GM10266 (cell line): ENCODE results near the gene CTSF.
"Not testable (repeated sequence)": the region's sequence is repeated elsewhere in the genome, so short reads cannot be mapped to it uniquely, and the experiment has no call there.

Experiments
- DNase-seq: peaks from one replicate; pipeline ENCODE4 v3.0.0; 2012; ENCODE audit errors: extremely low spot score
- CTCF ChIP-seq: IDR thresholded peaks from 2 replicates; pipeline ENCODE4 v1.5.1; 2012; ENCODE audit warnings: mild to moderate bottlenecking, low read depth; ENCODE audit not compliant: control insufficient read depth, insufficient read depth; ENCODE audit errors: missing control alignments

CTSF gene

GRCh38 chr11:66547662-66548009 lies 20.8 kb downstream of the CTSF start:
- no peak for DNase-seq

GRCh38 chr11:66546966-66547661 lies 21.3 kb downstream of the CTSF start:
- TF ChIP-seq CTCF = no peak
- peak; percentile 25 for DNase-seq

More at GRCh38 chr11:66547662-66548009, 20.8 kb downstream of the CTSF start:
- TF ChIP-seq CTCF = no peak

GRCh38 chr11:66546368-66546965 lies 21.9 kb downstream of the CTSF start, which contains the start of gene ACTN3:
ACTN3 (plus strand) TSS chr11:66546903; CDS start chr11:66546938, 35 bp downstream.
- no peak for TF ChIP-seq CTCF
- peak; percentile 72 for DNase-seq

GRCh38 chr11:66545701-66546367 lies 22.6 kb downstream of the CTSF start, which contains the start of gene ZDHHC24:
ZDHHC24 (minus strand) TSS chr11:66546048; CDS start chr11:66546003, 45 bp downstream.
- DNase-seq = peak; percentile 98
- no peak for TF ChIP-seq CTCF

- DNase-seq = not testable (repeated sequence)
Measured at GRCh38 chr11:66544952-66545351, 23.5 kb downstream of the CTSF start.

- DNase-seq = peak; percentile 73
Measured at GRCh38 chr11:66543263-66544107, 24.9 kb downstream of the CTSF start.

More at GRCh38 chr11:66543263-66544107, 24.9 kb downstream of the CTSF start:
- peak; percentile 76 for TF ChIP-seq CTCF
